HepG2 (cell line): ENCODE results near the gene UAP1L1.

Source experiments
- CTCF ChIP-seq: sonication (generic); formaldehyde crosslinking; IDR thresholded peaks from 2 replicates; pipeline ENCODE4 v1.5.0; 2020; ENCODE audit warnings: mild to moderate bottlenecking, missing genetic modification reagents, moderate library complexity
- JUN ChIP-seq: sonication (generic); formaldehyde crosslinking; IDR thresholded peaks from 2 replicates; pipeline ENCODE4 v1.4.0; 2020; ENCODE audit warnings: mild to moderate bottlenecking, missing genetic modification reagents
- POLR2AphosphoS5 ChIP-seq: IDR thresholded peaks from 2 replicates; pipeline ENCODE4 v1.6.1; 2012; ENCODE audit warnings: low read depth, low read length
- REST ChIP-seq, 2 experiments: IDR thresholded peaks; 2 replicates each; pipeline ENCODE4 v1.6.1; 2011 to 2012; ENCODE audit warnings: low read length in 2 of 2, borderline replicate concordance in 1 of 2, low read depth in 1 of 2, mild to moderate bottlenecking in 1 of 2, moderate library complexity in 1 of 2
- ZNF292 ChIP-seq: sonication (generic); formaldehyde crosslinking; IDR thresholded peaks from 2 replicates; pipeline ENCODE4 v1.8.1; 2022; ENCODE audit warnings: mild to moderate bottlenecking, low read depth, missing genetic modification reagents, borderline replicate concordance
- ZNF510 ChIP-seq: sonication (generic); formaldehyde crosslinking; IDR thresholded peaks from 2 replicates; pipeline ENCODE4 v1.4.0; 2020; ENCODE audit warnings: low read depth, mild to moderate bottlenecking, missing genetic modification reagents
- ZNF543 ChIP-seq: sonication (generic); formaldehyde crosslinking; IDR thresholded peaks from 2 replicates; pipeline ENCODE4 v1.4.0; 2020; ENCODE audit warnings: mild to moderate bottlenecking, missing genetic modification reagents

GRCh38 chr9:137034709-137035506 is 42.4 kb upstream of the UAP1L1 start:
- TF ChIP-seq CTCF (CRISPR knock-in tag) (peak; percentile 99), REST (IDR thresholded peaks at IDR 0.05; ENCODE audit: borderline replicate concordance in 1 of 2, low read depth in 1 of 2, low read length in 2 of 2) (no peak), ZNF510 (CRISPR knock-in tag) (no peak), ZNF292 (no peak), JUN (no peak), POLR2AphosphoS5 (no peak), ZNF543 (CRISPR knock-in tag) (no peak)
